Stimulated activated CD8-positive, alpha-beta memory T cell treated with anti-CD3 and anti-CD28 coated beads, Interleukin-7, amount 100 ng/mL, for 24 hours (primary cell): Measurements from ENCODE around the gene FUOM.
"Not testable (repeated sequence)": the region's sequence is repeated elsewhere in the genome, so short reads cannot be mapped to it uniquely, and the experiment has no call there.

ENCODE experiments used
- DNase-seq: peaks from one replicate; pipeline ENCODE4 v3.0.0-alpha.2; 2020; ENCODE audit warnings: low read depth

FUOM gene

GRCh38 chr10:133328358-133329343 is 29.2 kb downstream of the FUOM start:
- DNase-seq: no peak

- DNase-seq: no peak
Measured at GRCh38 chr10:133327651-133328357, 30.0 kb downstream of the FUOM start.

GRCh38 chr10:133326745-133327650 is 30.8 kb downstream of the FUOM start:
- DNase-seq: no peak

GRCh38 chr10:133326223-133326551 is 31.6 kb downstream of the FUOM start:
- no peak for DNase-seq

GRCh38 chr10:133325440-133326222 is 32.2 kb downstream of the FUOM start:
- DNase-seq: no peak

- no peak for DNase-seq
Measured at GRCh38 chr10:133324857-133325260, 33.0 kb downstream of the FUOM start.

- no peak for DNase-seq
Measured at GRCh38 chr10:133324198-133324792, 33.5 kb downstream of the FUOM start.

- not testable (repeated sequence) for DNase-seq
Measured at GRCh38 chr10:133322064-133322709, 35.6 kb downstream of the FUOM start.

GRCh38 chr10:133320852-133321422 is 36.9 kb downstream of the FUOM start:
- DNase-seq: not testable (repeated sequence)

GRCh38 chr10:133318494-133319127 is 39.2 kb downstream of the FUOM start:
- no peak for DNase-seq

- DNase-seq: no peak
Measured at GRCh38 chr10:133316732-133317131, 41.1 kb downstream of the FUOM start.

- DNase-seq: no peak
Measured at GRCh38 chr10:133316266-133316665, 41.6 kb downstream of the FUOM start.

GRCh38 chr10:133315847-133316246 is 42.0 kb downstream of the FUOM start:
- no peak for DNase-seq

GRCh38 chr10:133314911-133315310 is 42.9 kb downstream of the FUOM start:
- DNase-seq: no peak

- no peak for DNase-seq
Measured at GRCh38 chr10:133313192-133313591, 44.6 kb downstream of the FUOM start.

GRCh38 chr10:133312769-133313145 is 45.1 kb downstream of the FUOM start:
- no peak for DNase-seq

GRCh38 chr10:133312016-133312768 is 45.6 kb downstream of the FUOM start:
- no peak for DNase-seq

- no peak for DNase-seq
Measured at GRCh38 chr10:133311570-133311969, 46.2 kb downstream of the FUOM start.

GRCh38 chr10:133310789-133311188 is 47.0 kb downstream of the FUOM start:
- no peak for DNase-seq
